Measurements from ENCODE around the gene TRMT112. TPM values are rescaled to one million over a fixed set of nuclear protein-coding genes. Genes with fewer than 3 reads are reported as not detected.

Gene TRMT112
- total and polyA plus RNA-seq, 2 of the 8 experiments (the other 6 are each of a cell fraction or from before 2014, with no cell fraction given) = 300 to 650 TPM

GRCh38 chr11:64298966-64299846 lies 18.2 kb downstream of the TRMT112 start:
- Histone ChIP-seq H3K79me1 (ENCODE audit: low read depth, low read length) (no peaks in the 10 kb centered on the region), H2BK120ac (replicated peaks; ENCODE audit: low read depth, low read length) (no peak overlapping the region), H3K18ac (ENCODE audit: extremely low read depth, low read length) (no peak overlapping the region), H3K9me3 (ENCODE audit: insufficient read depth in 2 of 2, low read depth in 1 of 2, low read length in 1 of 2) (no peaks in the 10 kb centered on the region; a peak in 1 of 4 replicates), H3K4me3 (ENCODE audit: extremely low read depth in 1 of 4, insufficient read depth in 2 of 4, low read depth in 3 of 4, low read length in 4 of 4) (peak overlapping the region; percentile 4 to 49 (median 10); a peak in 6 of 8 replicates), H3K56ac (replicated peaks; ENCODE audit: insufficient read length, low read depth, low read length) (no peak overlapping the region), H4K5ac (ENCODE audit: insufficient read length, low read depth, low read length) (no peak overlapping the region), H3K4ac (replicated peaks; ENCODE audit: insufficient read length, low read depth, low read length) (no peak overlapping the region), H2AFZ (ENCODE audit: low read length) (no peak overlapping the region), H2AK5ac (ENCODE audit: low read depth, low read length) (no peak overlapping the region), H3K23ac (ENCODE audit: insufficient read length) (no peak overlapping the region), H3K9ac (replicated peaks in 1 of 4; ENCODE audit: extremely low read depth in 1 of 4, low read depth in 3 of 4, low read length in 3 of 4) (no peak overlapping the region), H4K91ac (replicated peaks; ENCODE audit: insufficient read length, low read length) (no peak overlapping the region), H4K20me1 (replicated peaks in 1 of 2; ENCODE audit: control insufficient read depth in 1 of 2, insufficient read depth in 2 of 2, low read length in 2 of 2) (peaks cover 0 to 16% of the 10 kb centered on the region in 2 experiments), H4K8ac (ENCODE audit: extremely low read depth, insufficient read depth, low read length) (peak overlapping the region; percentile 75), H3K79me2 (ENCODE audit: control insufficient read depth in 1 of 2, insufficient read depth in 2 of 2, low read length in 2 of 2) (no peaks in the 10 kb centered on the region), H3K36me3 (ENCODE audit: control insufficient read depth in 2 of 4, insufficient read depth in 4 of 4, low read length in 3 of 4) (no peaks in the 10 kb centered on the region; a peak in 1 of 8 replicates), H3K23me2 (ENCODE audit: low read depth, low read length) (peaks cover 7% of the 10 kb centered on the region; the same call in 1 of the 2 replicates), H2BK5ac (ENCODE audit: low read depth, low read length) (no peak overlapping the region), H3K4me1 (replicated peaks in 1 of 4; ENCODE audit: control insufficient read depth in 3 of 4, insufficient read depth in 4 of 4, low read length in 3 of 4) (peaks cover 3 to 27% (median 18%) of the 10 kb centered on the region in 4 experiments; a peak in 6 of 7 replicates), H3K27ac (ENCODE audit: low read depth, low read length) (no peak overlapping the region), H3K4me2 (ENCODE audit: insufficient read depth in 1 of 2, low read depth in 2 of 2, low read length in 2 of 2) (peak overlapping the region; percentile 59 to 66), H2BK15ac (ENCODE audit: low read length) (no peak overlapping the region), H3K27me3 (replicated peaks in 1 of 4; ENCODE audit: control insufficient read depth in 3 of 4, extremely low read depth in 1 of 4, insufficient read depth in 3 of 4, low read length in 3 of 4) (peaks cover 57 to 83% (median 70%) of the 10 kb centered on the region in 4 experiments), H3K14ac (ENCODE audit: insufficient read length) (no peak overlapping the region), H2BK20ac (ENCODE audit: low read length) (no peak overlapping the region), H2BK12ac (ENCODE audit: low read depth, low read length) (no peak overlapping the region)
- POLR2A ChIA-PET (ENCODE audit: partially characterized antibody) = interaction anchor here (0.7 to 1.6 kb wide), 2 partner anchors 10 to 48 kb away, joined by 3 read pairs; partner anchors contain the start of gene PLCB3
- peak in 1 of 2 experiments; percentile 69 for DNase-seq (ENCODE audit: low read depth in 1 of 2, low spot score in 2 of 2)
- 17% methylated on average over 17 of the region's 60 CpGs; no CpG with 5 or more reads in 1 of the 2 experiments for WGBS, 2 experiments (ENCODE audit: extremely low coverage in 1 of 2, insufficient coverage in 1 of 2, insufficient read length in 1 of 2, insufficient replicate concordance in 2 of 2, low coverage in 1 of 2, low lambda C conversion rate in 2 of 2, missing lambda C conversion rate in 1 of 2)
- FAIRE-seq = no peak
- CTCF ChIA-PET (ENCODE audit: partially characterized antibody) = interaction anchor here (0.6 to 1.3 kb wide), 6 partner anchors 44 to 85 kb away, joined by 3 to 4 read pairs (median 4); no protein-coding TSS in a partner anchor
- no peak for TF ChIP-seq TBP (IDR thresholded peaks at IDR 0.05; ENCODE audit: low read depth, low read length)
- no peak for TF ChIP-seq BRCA1 (IDR thresholded peaks at IDR 0.05; ENCODE audit: low read depth, low read length)
- TF ChIP-seq HDAC6 (IDR thresholded peaks at IDR 0.05; ENCODE audit: low read depth, low read length) = no peak
- TF ChIP-seq SAP30 (IDR thresholded peaks at IDR 0.05; ENCODE audit: insufficient read depth, insufficient replicate concordance, low read length) = no peak
- no peak for TF ChIP-seq POLR2AphosphoS5 (IDR thresholded peaks at IDR 0.05; ENCODE audit: low read depth, low read length)
- TF ChIP-seq, protein P1, sequence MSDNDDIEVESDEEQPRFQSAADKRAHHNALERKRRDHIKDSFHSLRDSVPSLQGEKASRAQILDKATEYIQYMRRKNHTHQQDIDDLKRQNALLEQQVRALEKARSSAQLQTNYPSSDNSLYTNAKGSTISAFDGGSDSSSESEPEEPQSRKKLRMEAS (IDR thresholded peaks at IDR 0.05) = no peak
- peak; percentile 98 for TF ChIP-seq EZH2 (IDR thresholded peaks at IDR 0.05; ENCODE audit: low read depth, low read length, severe bottlenecking)
- TF ChIP-seq JUND (IDR thresholded peaks at IDR 0.05; ENCODE audit: low read length) = no peak
- no peak for TF ChIP-seq POU5F1 (IDR thresholded peaks at IDR 0.05; ENCODE audit: low read depth, low read length)
- TF ChIP-seq, protein P2, sequence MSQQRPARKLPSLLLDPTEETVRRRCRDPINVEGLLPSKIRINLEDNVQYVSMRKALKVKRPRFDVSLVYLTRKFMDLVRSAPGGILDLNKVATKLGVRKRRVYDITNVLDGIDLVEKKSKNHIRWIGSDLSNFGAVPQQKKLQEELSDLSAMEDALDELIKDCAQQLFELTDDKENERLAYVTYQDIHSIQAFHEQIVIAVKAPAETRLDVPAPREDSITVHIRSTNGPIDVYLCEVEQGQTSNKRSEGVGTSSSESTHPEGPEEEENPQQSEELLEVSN (IDR thresholded peaks at IDR 0.05) = no peak
- TF ChIP-seq YY1 (IDR thresholded peaks at IDR 0.05; ENCODE audit: low read depth, low read length) = no peak
